Effector memory CD4-positive, alpha-beta T cell (primary cell): ENCODE data around the gene WDR90.
A peak's percentile ranks its signal among the peaks of the same experiment; 100 is the strongest.

Experiments
- DNase-seq, 3 donors: peaks; one replicate each; pipeline ENCODE4 v3.0.0-alpha.2; 2020
- H3K27ac ChIP-seq: 2 replicates; pipeline ENCODE4 v1.7.0; 2013; ENCODE audit warnings: mild to moderate bottlenecking, low read length, moderate library complexity; ENCODE audit not compliant: insufficient read depth, poor library complexity, severe bottlenecking
- H3K27me3 ChIP-seq: replicated peaks from 2 replicates; pipeline ENCODE4 v1.7.0; 2013; ENCODE audit warnings: mild to moderate bottlenecking, low read length; ENCODE audit not compliant: insufficient read depth, control insufficient read depth, poor library complexity, severe bottlenecking
- H3K36me3 ChIP-seq: 2 replicates; pipeline ENCODE4 v1.7.0; 2013; ENCODE audit warnings: mild to moderate bottlenecking, low read length, moderate library complexity; ENCODE audit not compliant: control insufficient read depth, insufficient read depth
- H3K4me1 ChIP-seq: 2 replicates; pipeline ENCODE4 v1.7.0; 2013; ENCODE audit warnings: low read length, mild to moderate bottlenecking; ENCODE audit not compliant: control insufficient read depth, insufficient read depth, poor library complexity, severe bottlenecking
- H3K4me3 ChIP-seq: 2 replicates; pipeline ENCODE4 v1.7.0; 2013; ENCODE audit warnings: low read length, low read depth, mild to moderate bottlenecking; ENCODE audit not compliant: insufficient read depth, poor library complexity, severe bottlenecking
- H3K9me3 ChIP-seq: 2 replicates; pipeline ENCODE4 v1.7.0; 2013; ENCODE audit warnings: mild to moderate bottlenecking, low read length, moderate library complexity; ENCODE audit not compliant: control insufficient read depth

WDR90 gene

DNA sequence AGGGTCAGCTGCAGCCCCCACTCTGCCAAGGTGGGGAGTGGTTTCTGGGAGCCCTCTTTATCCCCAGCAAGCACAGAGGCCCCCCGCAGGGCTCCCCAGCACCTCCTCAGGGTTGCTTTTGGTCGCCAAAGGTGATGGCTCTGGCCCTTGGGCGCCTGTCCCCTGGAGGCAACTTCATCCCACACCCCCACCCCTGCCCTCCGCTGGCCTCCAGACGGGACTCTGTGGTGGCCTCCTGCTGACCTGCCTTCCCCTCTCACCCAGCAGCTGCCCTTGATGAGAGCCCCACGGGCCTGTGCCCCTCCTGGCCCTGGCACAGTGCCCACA lies 10.9 kb downstream of the WDR90 start:
- Histone ChIP-seq H3K27me3 (no peaks in the 10 kb centered on the region), H3K36me3 (no peaks in the 10 kb centered on the region), H3K27ac (no peak overlapping the region), H3K4me1 (no peaks in the 10 kb centered on the region), H3K4me3 (no peak overlapping the region), H3K9me3 (no peaks in the 10 kb centered on the region)
- no peak for DNase-seq

DNA sequence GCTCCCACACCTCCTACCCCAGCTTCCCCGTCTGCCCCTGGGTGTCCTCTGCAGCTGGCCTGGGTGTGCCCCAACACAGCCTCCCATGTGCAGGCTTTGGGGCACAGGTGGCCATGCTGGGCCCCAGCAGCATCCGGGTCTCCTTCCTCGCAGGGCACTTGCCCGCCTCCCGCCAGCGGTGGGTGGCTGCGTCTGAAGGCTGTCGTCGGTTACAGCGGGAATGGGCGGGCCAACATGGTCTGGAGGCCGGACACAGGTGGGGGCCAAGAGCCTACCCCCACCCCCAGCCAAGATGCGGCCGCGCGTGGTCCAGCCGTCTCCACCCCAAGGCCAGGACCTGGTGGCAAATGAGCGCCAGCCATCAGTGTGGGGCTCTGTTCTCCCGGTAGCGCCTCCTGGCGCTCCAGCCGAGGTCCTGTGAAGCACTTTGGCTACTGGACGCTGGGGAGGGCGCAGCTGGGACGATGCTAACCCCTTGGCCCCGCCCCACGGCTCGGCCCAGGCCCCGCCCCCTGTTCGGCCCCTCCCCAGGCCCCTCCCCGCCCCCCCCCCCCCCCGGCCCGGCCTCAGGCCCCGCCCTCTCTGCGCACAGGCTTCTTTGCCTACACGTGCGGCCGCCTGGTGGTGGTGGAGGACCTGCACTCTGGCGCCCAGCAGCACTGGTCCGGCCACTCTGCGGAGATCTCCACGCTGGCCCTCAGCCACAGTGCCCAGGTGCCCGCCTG lies 11.5 kb downstream of the WDR90 start:
- H3K4me3 ChIP-seq, result no peak overlapping the region
- H3K9me3 ChIP-seq, result no peaks in the 10 kb centered on the region
- no peaks in the 10 kb centered on the region for H3K4me1 ChIP-seq
- DNase-seq, result peak; percentile 44 to 64 (median 56)
- H3K36me3 ChIP-seq, result no peaks in the 10 kb centered on the region
- H3K27ac ChIP-seq, result no peak overlapping the region
- H3K27me3 ChIP-seq, result no peaks in the 10 kb centered on the region

DNA sequence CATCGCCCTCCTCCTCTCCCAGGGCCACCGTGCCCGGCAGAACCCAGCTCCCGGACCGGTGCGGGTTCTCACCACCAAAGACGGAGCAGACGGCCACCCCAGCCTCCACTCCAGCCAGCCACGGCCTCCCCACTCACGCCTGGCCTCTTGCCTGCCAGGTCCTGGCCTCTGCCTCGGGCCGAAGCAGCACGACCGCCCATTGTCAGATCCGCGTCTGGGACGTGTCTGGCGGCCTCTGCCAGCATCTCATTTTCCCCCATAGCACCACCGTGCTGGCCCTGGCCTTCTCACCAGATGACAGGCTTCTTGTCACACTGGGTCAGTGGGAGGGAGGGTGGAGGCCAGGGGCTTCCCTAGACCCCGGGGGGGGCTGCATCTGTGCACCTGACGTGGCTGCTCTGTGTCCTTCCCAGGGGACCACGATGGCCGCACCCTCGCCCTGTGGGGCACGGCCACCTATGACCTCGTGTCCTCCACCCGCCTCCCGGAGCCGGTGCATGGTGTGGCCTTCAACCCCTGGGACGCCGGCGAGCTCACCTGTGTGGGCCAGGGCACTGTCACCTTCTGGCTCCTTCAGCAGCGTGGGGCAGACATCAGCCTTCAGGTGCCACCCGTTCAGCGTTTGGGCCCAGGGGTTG lies 12.1 kb downstream of the WDR90 start:
- Histone ChIP-seq H3K36me3 (no peaks in the 10 kb centered on the region), H3K27ac (no peak overlapping the region), H3K9me3 (no peaks in the 10 kb centered on the region), H3K4me3 (no peak overlapping the region), H3K27me3 (no peaks in the 10 kb centered on the region), H3K4me1 (no peaks in the 10 kb centered on the region)
- DNase-seq, result no peak

DNA sequence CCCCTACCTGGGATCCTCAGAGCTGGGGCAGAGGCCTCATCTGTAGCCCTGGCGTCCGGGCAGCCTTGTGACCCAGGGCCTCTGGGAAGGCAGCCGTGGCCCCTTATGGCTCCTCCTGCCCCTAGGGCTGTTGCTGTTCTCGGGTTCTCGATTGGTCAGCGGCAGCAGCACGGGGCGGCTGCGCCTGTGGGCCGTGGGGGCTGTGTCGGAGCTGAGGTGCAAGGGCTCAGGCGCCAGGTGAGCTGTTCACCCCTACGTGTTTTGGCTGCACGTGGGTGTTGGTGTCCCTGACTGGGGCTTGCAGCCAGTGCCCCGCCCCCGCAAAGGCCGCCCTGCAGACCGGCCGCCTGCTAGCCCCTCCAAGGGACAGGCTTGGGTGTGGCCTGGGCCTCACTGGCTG lies 12.9 kb downstream of the WDR90 start:
- H3K4me1 ChIP-seq, result peaks cover 4% of the 10 kb centered on the region
- H3K36me3 ChIP-seq, result no peaks in the 10 kb centered on the region
- H3K27me3 ChIP-seq, result no peaks in the 10 kb centered on the region
- DNase-seq, result no peak
- no peak overlapping the region for H3K27ac ChIP-seq
- H3K4me3 ChIP-seq, result no peak overlapping the region
- H3K9me3 ChIP-seq, result no peaks in the 10 kb centered on the region

DNA sequence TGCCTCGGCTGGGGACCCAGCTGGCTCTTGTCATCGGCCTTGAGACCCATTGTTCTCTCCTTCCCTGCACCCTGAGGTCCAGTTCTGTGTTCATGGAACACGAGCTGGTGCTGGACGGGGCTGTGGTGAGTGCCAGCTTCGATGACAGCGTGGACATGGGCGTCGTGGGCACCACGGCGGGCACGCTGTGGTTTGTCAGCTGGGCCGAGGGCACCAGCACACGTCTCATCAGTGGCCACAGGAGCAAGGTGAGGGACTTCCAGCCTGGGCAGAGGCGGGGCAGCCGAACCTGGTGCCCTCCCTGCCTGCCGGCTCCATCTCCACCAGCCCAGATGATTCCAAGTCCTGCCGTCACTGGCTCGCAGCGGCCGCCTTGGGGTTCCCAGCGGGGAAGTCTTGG lies 13.4 kb downstream of the WDR90 start:
- Histone ChIP-seq H3K36me3 (no peaks in the 10 kb centered on the region), H3K4me1 (peaks cover 9% of the 10 kb centered on the region), H3K4me3 (no peak overlapping the region), H3K9me3 (no peaks in the 10 kb centered on the region), H3K27me3 (no peaks in the 10 kb centered on the region), H3K27ac (no peak overlapping the region)
- no peak for DNase-seq

DNA sequence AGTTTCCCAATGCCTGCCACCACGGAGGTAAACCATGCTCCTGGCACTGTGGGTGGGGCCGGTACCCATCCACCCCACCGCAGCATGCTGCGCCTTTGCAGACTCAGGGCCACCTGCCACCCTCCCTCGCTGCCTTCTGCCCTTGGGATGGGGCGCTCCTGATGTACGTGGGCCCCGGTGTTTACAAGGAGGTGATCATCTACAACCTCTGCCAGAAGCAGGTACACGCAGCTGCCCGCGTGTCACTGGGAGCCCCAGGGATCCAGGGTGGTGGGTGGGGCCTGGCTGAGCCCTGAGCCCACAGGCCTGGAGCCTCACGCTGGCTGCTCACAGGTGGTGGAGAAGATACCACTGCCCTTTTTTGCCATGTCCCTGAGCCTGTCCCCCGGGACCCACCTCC lies 17.4 kb downstream of the WDR90 start:
- no peak for DNase-seq
- Histone ChIP-seq H3K9me3 (no peaks in the 10 kb centered on the region), H3K27ac (no peak overlapping the region), H3K4me1 (peaks cover 19% of the 10 kb centered on the region), H3K27me3 (no peaks in the 10 kb centered on the region), H3K36me3 (peaks cover 25% of the 10 kb centered on the region), H3K4me3 (no peak overlapping the region)

DNA sequence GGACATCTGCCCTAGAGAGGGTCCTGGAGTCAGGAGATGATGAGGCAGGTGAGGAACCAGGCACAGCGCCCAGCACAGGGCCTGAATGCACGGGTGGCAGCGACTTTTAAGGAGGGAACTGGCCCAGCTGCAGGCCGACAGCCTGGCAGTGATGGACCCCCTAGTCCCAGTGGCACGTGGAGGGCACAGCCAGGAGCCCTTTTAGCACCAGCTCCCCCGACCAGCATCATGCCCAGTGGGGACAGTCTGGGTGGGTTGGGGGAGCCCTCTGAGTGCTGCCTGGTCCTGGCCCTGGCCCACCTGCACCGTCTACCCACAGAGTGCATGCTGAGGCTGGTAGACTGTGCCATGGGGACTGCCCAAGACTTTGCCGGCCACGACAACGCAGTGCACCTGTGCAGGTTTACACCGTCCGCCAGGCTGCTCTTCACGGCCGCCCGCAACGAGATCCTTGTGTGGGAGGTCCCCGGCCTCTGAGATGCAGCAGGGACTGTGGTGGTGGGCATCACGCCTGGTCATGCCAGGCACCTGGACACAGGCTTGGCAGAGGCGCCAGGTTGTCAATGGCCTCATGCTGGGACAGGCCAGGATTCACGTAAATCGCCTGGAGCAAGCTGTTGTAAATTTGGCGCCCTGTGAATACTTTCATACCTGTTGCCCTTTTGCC lies 18.1 kb downstream of the WDR90 start:
- DNase-seq, result no peak
- Histone ChIP-seq H3K36me3 (peaks cover 32% of the 10 kb centered on the region), H3K9me3 (no peaks in the 10 kb centered on the region), H3K27ac (peak overlapping the region; percentile 78), H3K27me3 (no peaks in the 10 kb centered on the region), H3K4me3 (peak overlapping the region; percentile 80), H3K4me1 (peaks cover 19% of the 10 kb centered on the region)

DNA sequence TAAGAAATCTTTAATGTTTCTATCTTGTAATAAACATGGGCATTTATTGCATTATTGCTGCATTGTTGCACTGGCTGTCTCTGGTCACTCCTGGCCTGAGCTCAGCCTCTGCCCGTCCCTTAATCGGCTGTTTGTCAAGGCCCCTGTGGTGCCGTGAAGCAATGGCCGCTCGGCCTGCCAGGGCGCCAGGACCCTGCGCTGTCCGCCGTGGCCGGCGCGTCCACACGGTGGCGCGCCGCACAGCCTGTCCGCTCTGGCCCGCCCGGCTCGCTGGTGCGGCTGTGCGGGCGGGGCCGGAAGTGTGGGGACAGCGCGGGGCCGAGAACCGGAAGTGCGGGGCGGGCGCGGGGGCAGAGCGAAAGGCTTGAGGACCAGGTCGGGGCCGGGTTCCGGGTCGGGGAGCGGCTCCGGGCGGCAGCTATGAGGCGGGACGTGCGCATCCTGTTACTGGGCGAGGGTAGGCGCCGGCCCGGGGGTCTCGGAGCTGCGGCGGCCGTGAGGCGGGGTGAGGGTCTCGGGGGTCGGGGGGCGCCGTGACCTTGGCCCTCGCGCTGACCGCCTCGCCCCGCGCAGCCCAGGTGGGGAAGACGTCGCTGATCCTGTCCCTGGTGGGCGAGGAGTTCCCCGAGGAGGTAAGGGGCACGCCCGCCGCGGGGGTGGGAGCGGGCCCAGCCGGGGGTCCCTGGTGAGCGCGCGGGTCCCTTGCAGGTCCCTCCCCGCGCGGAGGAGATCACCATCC lies 18.8 kb downstream of the WDR90 start, which contains the start of gene RHOT2:
Gene RHOT2 (plus strand): TSS at position 353 of the 739 bp plus-strand sequence. CDS start 68 bp downstream, at position 421.
- peaks cover 39% of the 10 kb centered on the region for H3K36me3 ChIP-seq
- peak within 1 kb of the TSS; percentile 80 for H3K4me3 ChIP-seq
- peak; percentile 82 to 86 (median 85) for DNase-seq
- H3K27me3 ChIP-seq, result no peaks in the 10 kb centered on the region
- peak within 1 kb of the TSS; percentile 78 for H3K27ac ChIP-seq
- H3K4me1 ChIP-seq, result peaks cover 19% of the 10 kb centered on the region
- H3K9me3 ChIP-seq, result no peaks in the 10 kb centered on the region

DNA sequence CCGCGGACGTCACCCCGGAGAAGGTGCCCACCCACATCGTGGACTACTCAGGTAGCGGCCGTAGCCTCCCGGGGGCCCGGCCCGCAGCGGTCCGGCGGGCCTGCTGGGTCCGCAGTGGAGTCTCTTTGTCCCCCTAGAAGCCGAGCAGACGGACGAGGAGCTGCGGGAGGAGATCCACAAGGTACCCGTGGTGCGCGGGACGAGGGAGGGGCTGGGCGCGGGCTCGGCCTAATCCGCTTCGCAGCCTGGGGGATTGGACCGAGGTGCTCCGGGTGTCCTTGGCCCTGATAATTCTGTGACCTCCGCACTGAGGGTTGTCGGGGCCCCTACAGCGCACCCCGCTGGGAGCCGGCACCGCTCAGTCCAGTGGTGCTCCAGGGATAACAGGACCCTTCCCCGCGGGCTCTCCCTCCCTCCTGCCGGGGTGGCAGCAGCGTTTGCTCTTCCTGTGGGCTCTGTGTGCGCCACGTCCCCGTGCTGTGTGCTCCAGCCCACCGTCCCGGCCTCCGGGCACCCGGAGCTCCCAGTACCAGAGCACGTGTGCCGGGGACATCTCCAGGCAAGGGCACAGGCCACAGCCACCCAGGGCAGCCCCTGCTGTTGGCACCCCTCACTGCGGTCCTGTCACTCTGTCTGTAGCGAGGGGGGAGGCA lies 19.5 kb downstream of the WDR90 start:
- no peak for DNase-seq
- peaks cover 19% of the 10 kb centered on the region for H3K4me1 ChIP-seq
- peaks cover 45% of the 10 kb centered on the region for H3K36me3 ChIP-seq
- peak overlapping the region; percentile 78 for H3K27ac ChIP-seq
- no peaks in the 10 kb centered on the region for H3K27me3 ChIP-seq
- H3K9me3 ChIP-seq, result no peaks in the 10 kb centered on the region
- peak overlapping the region; percentile 80 for H3K4me3 ChIP-seq
